ENCODE measurements around the gene TCN2. TPM values are rescaled to one million over a fixed set of nuclear protein-coding genes. Genes with fewer than 3 reads are reported as not detected.
A peak's percentile ranks its signal among the peaks of the same experiment; 100 is the strongest.

The TCN2 gene
- total RNA-seq, 1 experiment from 2014 or later: 2.2 TPM

- TF ChIP-seq ZBTB33 (IDR thresholded peaks at IDR 0.05; ENCODE audit: extremely low read depth, insufficient replicate concordance, low read length): no peak
These were observed 28.6 kb downstream of the TCN2 start, which contains the start of gene SLC35E4 (continued) for GRCh38 chr22:30635273-30636225.

- ChIA-PET RAD21 (ENCODE audit: low non-redundant PET in 1 of 2, low total read pairs in 2 of 2, uncharacterized antibody in 2 of 2, unreplicated experiment in 2 of 2) (interaction anchor here (2.1 kb wide), 2 partner anchors 118 to 119 kb away, joined by 16 to 27 read pairs; no protein-coding TSS in a partner anchor), CTCF (interaction anchor here (0.7 to 3.8 kb wide), 7 partner anchors 8 to 284 kb away, joined by 3 to 95 read pairs (median 4); no protein-coding TSS in a partner anchor), POLR2A (interaction anchor here (1.3 to 2.2 kb wide), 3 partner anchors 14 to 118 kb away, joined by 3 to 15 read pairs (median 11); no protein-coding TSS in a partner anchor)
- H3K4me2 ChIP-seq (ENCODE audit: low read length): peak overlapping the region; percentile 79
- H3K9me2 ChIP-seq (ENCODE audit: insufficient read depth): no peaks in the 10 kb centered on the region
- no peaks in the 10 kb centered on the region for H3K9me3 ChIP-seq (ENCODE audit: control insufficient read depth in 1 of 2, insufficient read depth in 1 of 2, low read depth in 1 of 2, low read length in 2 of 2)
- no peaks in the 10 kb centered on the region for H3K27me3 ChIP-seq (ENCODE audit: insufficient read depth, low read length)
- H3K4me1 ChIP-seq (ENCODE audit: control insufficient read depth in 1 of 2, insufficient read depth in 2 of 2, low read length in 2 of 2): peaks cover 17 to 29% of the 10 kb centered on the region in 2 experiments
- peak overlapping the region; percentile 51 to 63 for H3K4me3 ChIP-seq (replicated peaks in 1 of 2; ENCODE audit: low read depth in 1 of 2, low read length in 2 of 2)
- ATAC-seq (no peak), DNase-seq (ENCODE audit: low read depth, low spot score) (no peak)
- intact Hi-C loops (cut with micrococcal nuclease): loop anchor here (10.0 kb wide), 1 partner anchor 288 kb away; no protein-coding TSS in a partner anchor
- H3K9ac ChIP-seq (ENCODE audit: low read length): peak overlapping the region; percentile 78
- peak overlapping the region; percentile 87 for H3K27ac ChIP-seq (ENCODE audit: low read depth, low read length)
- H3K79me2 ChIP-seq (ENCODE audit: insufficient read depth, low read length): peaks cover 18% of the 10 kb centered on the region; the same call in 1 of the 2 replicates
- BruUV-seq (replicated peaks): no TSS peak
- no peaks in the 10 kb centered on the region for H3K36me3 ChIP-seq (ENCODE audit: control insufficient read depth in 1 of 2, insufficient read depth in 2 of 2, low read length in 2 of 2)
- H2AFZ ChIP-seq (ENCODE audit: low read depth, low read length, poor library complexity, severe bottlenecking): no peak overlapping the region
- H4K20me1 ChIP-seq (ENCODE audit: insufficient read depth): no peaks in the 10 kb centered on the region
- no peak for TF ChIP-seq ZNF274 (IDR thresholded peaks at IDR 0.05; ENCODE audit: low read depth, low read length)
- no peak for TF ChIP-seq POLR2A (IDR thresholded peaks at IDR 0.05; ENCODE audit: borderline replicate concordance, extremely low read depth, insufficient read depth, insufficient read length)
- no peak for TF ChIP-seq RAD21 (IDR thresholded peaks at IDR 0.05; ENCODE audit: low read depth)
- TF ChIP-seq REST (IDR thresholded peaks at IDR 0.05; ENCODE audit: low read depth): no peak
- no peak for TF ChIP-seq ELF1 (IDR thresholded peaks at IDR 0.05; ENCODE audit: borderline replicate concordance, low read depth)
- no peak for TF ChIP-seq ZFX (IDR thresholded peaks at IDR 0.05)
- TF ChIP-seq SRF (IDR thresholded peaks at IDR 0.05; ENCODE audit: low read depth): no peak
- TF ChIP-seq MAX (IDR thresholded peaks at IDR 0.05): no peak
- TF ChIP-seq CEBPB (IDR thresholded peaks at IDR 0.05; ENCODE audit: low read depth): no peak
- no peak for TF ChIP-seq EZH2phosphoT487 (IDR thresholded peaks at IDR 0.05; ENCODE audit: borderline replicate concordance)
- TF ChIP-seq JUND (IDR thresholded peaks at IDR 0.05): no peak
- TF ChIP-seq CTCF (IDR thresholded peaks at IDR 0.05 in 2 of 3, conservative IDR thresholded peaks at IDR 0.05 in 1 of 3; ENCODE audit: borderline replicate concordance in 1 of 3, insufficient read depth in 1 of 3, low read depth in 2 of 3, low read length in 2 of 3): no peak
These were observed 29.5 kb downstream of the TCN2 start for GRCh38 chr22:30636226-30637077.

All from HCT116 (cell line).